Measurements from ENCODE around the gene TPCN2.
A peak's percentile ranks its signal among the peaks of the same experiment; 100 is the strongest.
"Not testable (repeated sequence)": the region's sequence is repeated elsewhere in the genome, so short reads cannot be mapped to it uniquely, and the experiment has no call there.

Gene TPCN2

GRCh38 chr11:69076129-69076791 lies 27.5 kb downstream of the TPCN2 start:
- DNase-seq: peak; percentile 20

- not testable (repeated sequence) for DNase-seq
These were observed 28.2 kb downstream of the TPCN2 start for GRCh38 chr11:69076977-69077376.

- DNase-seq: no peak
These were observed 29.8 kb downstream of the TPCN2 start for GRCh38 chr11:69078508-69078907.

GRCh38 chr11:69078930-69079605 lies 30.3 kb downstream of the TPCN2 start:
- no peak for DNase-seq

GRCh38 chr11:69079661-69080256 lies 31.0 kb downstream of the TPCN2 start:
- DNase-seq: no peak

- peak; percentile 70 for DNase-seq
These were observed 31.7 kb downstream of the TPCN2 start for GRCh38 chr11:69080257-69080995.

GRCh38 chr11:69081180-69081579 lies 32.4 kb downstream of the TPCN2 start:
- no peak for DNase-seq

- no peak for DNase-seq
These were observed 35.0 kb downstream of the TPCN2 start for GRCh38 chr11:69083531-69084247.

GRCh38 chr11:69084371-69084770 lies 35.6 kb downstream of the TPCN2 start:
- no peak for DNase-seq

GRCh38 chr11:69085490-69086095 lies 36.9 kb downstream of the TPCN2 start:
- no peak for DNase-seq

GRCh38 chr11:69086152-69087132 lies 37.7 kb downstream of the TPCN2 start:
- DNase-seq: no peak

GRCh38 chr11:69087133-69087524 lies 38.4 kb downstream of the TPCN2 start:
- no peak for DNase-seq

- no peak for DNase-seq
These were observed 39.1 kb downstream of the TPCN2 start for GRCh38 chr11:69087811-69088210.

- peak; percentile 77 for DNase-seq
These were observed 40.0 kb downstream of the TPCN2 start for GRCh38 chr11:69088676-69089146.

- peak; percentile 85 for DNase-seq
These were observed 40.5 kb downstream of the TPCN2 start for GRCh38 chr11:69089258-69089657.

- DNase-seq: no peak
These were observed 43.0 kb downstream of the TPCN2 start for GRCh38 chr11:69091638-69092165.

- no peak for DNase-seq
These were observed 43.5 kb downstream of the TPCN2 start for GRCh38 chr11:69092263-69092662.

GRCh38 chr11:69093106-69093505 lies 44.4 kb downstream of the TPCN2 start:
- no peak for DNase-seq

- DNase-seq: no peak
These were observed 45.6 kb downstream of the TPCN2 start for GRCh38 chr11:69094111-69094914.

GRCh38 chr11:69094915-69095290 lies 46.2 kb downstream of the TPCN2 start:
- DNase-seq: no peak
